ENCODE data around the gene PAX6.
A peak's percentile ranks its signal among the peaks of the same experiment; 100 is the strongest.

Gene PAX6

DNA sequence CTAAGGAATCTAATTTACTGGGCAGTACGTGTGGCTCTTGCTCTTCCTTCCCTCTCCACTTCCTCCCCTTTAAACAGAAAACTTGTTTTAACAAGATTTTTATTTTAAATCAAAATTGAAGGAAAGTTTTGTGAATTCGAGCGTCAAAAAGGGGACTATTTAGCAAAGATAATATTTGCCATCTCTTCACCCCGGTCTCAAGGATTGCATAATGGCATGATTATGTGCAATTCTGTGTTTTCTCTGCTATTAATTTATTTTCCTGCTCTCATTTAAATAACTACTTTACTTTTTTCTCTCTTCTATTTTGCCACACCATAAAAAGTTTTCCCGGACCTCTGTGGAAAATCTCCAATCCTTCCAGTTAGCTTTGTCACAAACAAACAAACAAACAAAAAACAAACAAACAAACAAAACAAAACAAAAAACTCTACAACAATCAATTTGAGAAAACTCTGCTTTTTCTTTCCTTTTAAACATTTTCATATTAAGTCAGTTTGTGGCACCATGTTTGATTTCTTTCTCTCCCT, 10.2 kb upstream of the PAX6 start:
- peaks cover 89% of the 10 kb centered on the region for H3K27me3 ChIP-seq (ENCODE audit: insufficient read depth, poor library complexity, severe bottlenecking)
- no peak for TF ChIP-seq POLR2AphosphoS5 (IDR thresholded peaks at IDR 0.05; ENCODE audit: low read depth)
- TF ChIP-seq SPI1 (IDR thresholded peaks at IDR 0.05; ENCODE audit: borderline replicate concordance, low read depth) = no peak
- TF ChIP-seq, protein P1, sequence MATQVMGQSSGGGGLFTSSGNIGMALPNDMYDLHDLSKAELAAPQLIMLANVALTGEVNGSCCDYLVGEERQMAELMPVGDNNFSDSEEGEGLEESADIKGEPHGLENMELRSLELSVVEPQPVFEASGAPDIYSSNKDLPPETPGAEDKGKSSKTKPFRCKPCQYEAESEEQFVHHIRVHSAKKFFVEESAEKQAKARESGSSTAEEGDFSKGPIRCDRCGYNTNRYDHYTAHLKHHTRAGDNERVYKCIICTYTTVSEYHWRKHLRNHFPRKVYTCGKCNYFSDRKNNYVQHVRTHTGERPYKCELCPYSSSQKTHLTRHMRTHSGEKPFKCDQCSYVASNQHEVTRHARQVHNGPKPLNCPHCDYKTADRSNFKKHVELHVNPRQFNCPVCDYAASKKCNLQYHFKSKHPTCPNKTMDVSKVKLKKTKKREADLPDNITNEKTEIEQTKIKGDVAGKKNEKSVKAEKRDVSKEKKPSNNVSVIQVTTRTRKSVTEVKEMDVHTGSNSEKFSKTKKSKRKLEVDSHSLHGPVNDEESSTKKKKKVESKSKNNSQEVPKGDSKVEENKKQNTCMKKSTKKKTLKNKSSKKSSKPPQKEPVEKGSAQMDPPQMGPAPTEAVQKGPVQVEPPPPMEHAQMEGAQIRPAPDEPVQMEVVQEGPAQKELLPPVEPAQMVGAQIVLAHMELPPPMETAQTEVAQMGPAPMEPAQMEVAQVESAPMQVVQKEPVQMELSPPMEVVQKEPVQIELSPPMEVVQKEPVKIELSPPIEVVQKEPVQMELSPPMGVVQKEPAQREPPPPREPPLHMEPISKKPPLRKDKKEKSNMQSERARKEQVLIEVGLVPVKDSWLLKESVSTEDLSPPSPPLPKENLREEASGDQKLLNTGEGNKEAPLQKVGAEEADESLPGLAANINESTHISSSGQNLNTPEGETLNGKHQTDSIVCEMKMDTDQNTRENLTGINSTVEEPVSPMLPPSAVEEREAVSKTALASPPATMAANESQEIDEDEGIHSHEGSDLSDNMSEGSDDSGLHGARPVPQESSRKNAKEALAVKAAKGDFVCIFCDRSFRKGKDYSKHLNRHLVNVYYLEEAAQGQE (IDR thresholded peaks at IDR 0.05; ENCODE audit: insufficient replicate concordance, low read depth) = no peak
- TF ChIP-seq GABPA (IDR thresholded peaks at IDR 0.05; ENCODE audit: low read depth) = no peak
- TF ChIP-seq, protein P2, sequence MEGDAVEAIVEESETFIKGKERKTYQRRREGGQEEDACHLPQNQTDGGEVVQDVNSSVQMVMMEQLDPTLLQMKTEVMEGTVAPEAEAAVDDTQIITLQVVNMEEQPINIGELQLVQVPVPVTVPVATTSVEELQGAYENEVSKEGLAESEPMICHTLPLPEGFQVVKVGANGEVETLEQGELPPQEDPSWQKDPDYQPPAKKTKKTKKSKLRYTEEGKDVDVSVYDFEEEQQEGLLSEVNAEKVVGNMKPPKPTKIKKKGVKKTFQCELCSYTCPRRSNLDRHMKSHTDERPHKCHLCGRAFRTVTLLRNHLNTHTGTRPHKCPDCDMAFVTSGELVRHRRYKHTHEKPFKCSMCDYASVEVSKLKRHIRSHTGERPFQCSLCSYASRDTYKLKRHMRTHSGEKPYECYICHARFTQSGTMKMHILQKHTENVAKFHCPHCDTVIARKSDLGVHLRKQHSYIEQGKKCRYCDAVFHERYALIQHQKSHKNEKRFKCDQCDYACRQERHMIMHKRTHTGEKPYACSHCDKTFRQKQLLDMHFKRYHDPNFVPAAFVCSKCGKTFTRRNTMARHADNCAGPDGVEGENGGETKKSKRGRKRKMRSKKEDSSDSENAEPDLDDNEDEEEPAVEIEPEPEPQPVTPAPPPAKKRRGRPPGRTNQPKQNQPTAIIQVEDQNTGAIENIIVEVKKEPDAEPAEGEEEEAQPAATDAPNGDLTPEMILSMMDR (IDR thresholded peaks at IDR 0.05; ENCODE audit: insufficient read depth, low read length) = no peak
- no peak overlapping the region for H3K4me3 ChIP-seq (replicated peaks; ENCODE audit: insufficient read depth, low read length)
- no peak overlapping the region for H3K27ac ChIP-seq (replicated peaks)
- no peak for DNase-seq (ENCODE audit: low read depth in 1 of 2, low spot score in 1 of 2)

DNA sequence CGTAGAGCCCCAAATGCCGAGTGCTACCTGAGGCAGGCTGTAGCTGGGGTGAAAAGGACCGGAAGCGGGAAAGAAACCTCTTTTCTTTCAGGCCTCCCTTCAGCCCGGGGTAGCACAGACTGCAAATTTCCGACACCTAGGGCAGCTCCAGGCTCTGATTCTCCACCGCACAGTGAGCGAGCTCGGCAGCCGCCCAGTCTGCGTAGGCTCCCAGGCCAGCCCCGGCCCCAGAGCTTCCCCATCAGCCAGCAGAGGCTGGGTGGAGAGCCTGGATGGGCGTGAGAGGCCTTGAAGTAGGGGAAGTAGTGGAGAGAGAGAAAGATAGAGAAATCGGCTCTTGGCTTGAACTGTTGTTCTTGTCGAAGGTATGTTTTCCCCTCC, 9.3 kb upstream of the PAX6 start:
- TF ChIP-seq, protein P2 (IDR thresholded peaks at IDR 0.05; ENCODE audit: insufficient read depth, low read length) = no peak
- TF ChIP-seq GABPA (IDR thresholded peaks at IDR 0.05; ENCODE audit: low read depth) (no peak), SPI1 (IDR thresholded peaks at IDR 0.05; ENCODE audit: borderline replicate concordance, low read depth) (no peak)
- Histone ChIP-seq H3K4me3 (replicated peaks; ENCODE audit: insufficient read depth, low read length) (no peak overlapping the region), H3K27ac (replicated peaks) (no peak overlapping the region), H3K27me3 (ENCODE audit: insufficient read depth, poor library complexity, severe bottlenecking) (peaks cover 89% of the 10 kb centered on the region)
- peak in 1 of 2 experiments; percentile 29 for DNase-seq (ENCODE audit: low read depth in 1 of 2, low spot score in 1 of 2)

DNA sequence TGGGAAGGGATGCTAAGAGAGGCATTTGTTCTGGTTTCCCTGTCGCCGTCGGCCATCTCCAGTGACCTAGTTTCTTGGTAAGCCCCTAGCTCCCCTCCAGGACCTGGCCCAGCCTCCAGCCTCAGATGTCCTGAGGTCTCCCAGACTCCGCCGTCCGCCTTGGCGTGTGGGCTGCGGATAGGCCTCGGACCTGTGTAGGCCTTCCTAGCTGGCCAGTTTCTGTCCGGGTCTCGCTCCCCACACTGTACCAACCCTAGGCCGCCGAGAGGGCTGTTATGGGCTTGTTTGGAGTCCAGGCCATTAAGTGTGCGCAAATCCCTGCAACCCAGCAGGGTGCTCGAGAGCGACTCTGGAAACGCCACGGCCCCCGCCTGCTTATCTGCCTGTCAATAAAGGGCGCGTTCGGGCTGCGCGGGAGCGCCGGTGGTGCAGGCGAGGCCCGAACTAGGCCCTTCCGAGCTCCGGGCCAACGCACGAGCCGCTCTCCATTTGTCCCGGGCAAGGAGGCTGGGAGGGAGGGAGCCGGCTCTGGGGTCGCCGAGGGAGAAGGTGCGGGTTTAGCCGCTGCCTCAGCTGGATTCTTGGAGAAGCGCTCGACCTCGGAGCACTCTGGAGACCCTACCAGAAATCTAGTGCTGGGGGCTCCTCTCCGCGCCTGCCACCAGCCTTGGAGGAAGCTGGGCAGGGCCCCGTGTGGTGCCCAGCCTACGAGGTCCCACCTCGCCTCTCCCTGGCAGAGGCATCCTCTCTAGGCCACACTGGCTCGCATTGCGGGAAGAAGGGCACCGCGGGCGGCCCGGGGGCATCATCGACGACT, 8.7 kb upstream of the PAX6 start:
- no peak for DNase-seq (ENCODE audit: low read depth in 1 of 2, low spot score in 1 of 2)

More for the DNA sequence above, 8.7 kb upstream of the PAX6 start:
- TF ChIP-seq, protein P2 (IDR thresholded peaks at IDR 0.05; ENCODE audit: insufficient read depth, low read length) = no peak
- TF ChIP-seq POLR2AphosphoS5 (IDR thresholded peaks at IDR 0.05; ENCODE audit: low read depth) (no peak), GABPA (IDR thresholded peaks at IDR 0.05; ENCODE audit: low read depth) (no peak), SPI1 (IDR thresholded peaks at IDR 0.05; ENCODE audit: borderline replicate concordance, low read depth) (no peak)
- TF ChIP-seq, protein P1 (IDR thresholded peaks at IDR 0.05; ENCODE audit: insufficient replicate concordance, low read depth) = no peak
- Histone ChIP-seq H3K4me3 (replicated peaks; ENCODE audit: insufficient read depth, low read length) (no peak overlapping the region), H3K27me3 (ENCODE audit: insufficient read depth, poor library complexity, severe bottlenecking) (peaks cover 89% of the 10 kb centered on the region), H3K27ac (replicated peaks) (no peak overlapping the region)

Data from HL-60 (cell line).